ENCODE results near the gene FRG2.
"Not testable (repeated sequence)": the region's sequence is repeated elsewhere in the genome, so short reads cannot be mapped to it uniquely, and the experiment has no call there.

DNA sequence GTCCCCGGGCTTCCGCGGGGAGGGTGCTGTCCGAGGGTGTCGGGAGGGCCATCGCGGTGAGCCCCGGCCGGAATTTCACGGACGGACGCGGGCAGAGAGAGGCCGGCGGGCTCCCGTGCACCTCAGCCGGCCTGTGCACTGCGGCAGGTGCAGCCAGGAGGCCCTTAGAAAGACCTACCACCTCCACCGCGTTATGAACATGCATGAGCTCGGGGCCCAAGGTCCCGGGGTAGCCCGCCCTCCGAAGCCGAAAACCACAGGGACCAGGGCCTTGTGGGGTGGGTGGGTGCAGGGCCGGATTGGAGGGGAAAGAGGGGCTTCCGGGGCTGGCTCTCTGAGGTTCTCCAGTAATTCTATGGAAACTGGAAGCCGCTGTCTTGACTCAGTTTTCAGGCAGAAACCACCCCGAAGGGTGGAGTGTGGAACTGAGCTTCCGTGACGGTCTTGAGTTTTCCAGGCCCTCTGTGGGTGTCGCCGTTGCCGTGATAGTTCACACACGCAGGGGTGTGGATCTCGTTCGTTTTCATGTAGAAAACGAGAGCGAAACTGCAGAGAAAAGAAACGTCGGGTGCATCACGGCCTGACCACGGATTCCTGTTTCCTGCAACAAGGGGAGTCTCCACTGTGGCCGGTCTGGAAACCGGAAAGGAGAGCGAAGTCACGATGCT lies 4.3 kb downstream of the FRG2 start:
- not testable (repeated sequence) for TF ChIP-seq ESRRA (IDR thresholded peaks at IDR 0.05; ENCODE audit: borderline replicate concordance, low read length); MAFK (IDR thresholded peaks at IDR 0.05; ENCODE audit: partially characterized antibody); MAZ (IDR thresholded peaks at IDR 0.05; ENCODE audit: borderline replicate concordance, low read depth, low read length); KDM1A (IDR thresholded peaks at IDR 0.05; ENCODE audit: low read depth); PHF8 (IDR thresholded peaks at IDR 0.05; ENCODE audit: borderline replicate concordance, low read depth); CBX8 (IDR thresholded peaks at IDR 0.05); NR3C1 (IDR thresholded peaks at IDR 0.05); NFE2L2 (conservative IDR thresholded peaks at IDR 0.05; ENCODE audit: low read length); CEBPB (IDR thresholded peaks at IDR 0.05); RAD21 (conservative IDR thresholded peaks at IDR 0.05 in 1 of 2, IDR thresholded peaks at IDR 0.05 in 1 of 2)
- TF ChIP-seq, protein P1, sequence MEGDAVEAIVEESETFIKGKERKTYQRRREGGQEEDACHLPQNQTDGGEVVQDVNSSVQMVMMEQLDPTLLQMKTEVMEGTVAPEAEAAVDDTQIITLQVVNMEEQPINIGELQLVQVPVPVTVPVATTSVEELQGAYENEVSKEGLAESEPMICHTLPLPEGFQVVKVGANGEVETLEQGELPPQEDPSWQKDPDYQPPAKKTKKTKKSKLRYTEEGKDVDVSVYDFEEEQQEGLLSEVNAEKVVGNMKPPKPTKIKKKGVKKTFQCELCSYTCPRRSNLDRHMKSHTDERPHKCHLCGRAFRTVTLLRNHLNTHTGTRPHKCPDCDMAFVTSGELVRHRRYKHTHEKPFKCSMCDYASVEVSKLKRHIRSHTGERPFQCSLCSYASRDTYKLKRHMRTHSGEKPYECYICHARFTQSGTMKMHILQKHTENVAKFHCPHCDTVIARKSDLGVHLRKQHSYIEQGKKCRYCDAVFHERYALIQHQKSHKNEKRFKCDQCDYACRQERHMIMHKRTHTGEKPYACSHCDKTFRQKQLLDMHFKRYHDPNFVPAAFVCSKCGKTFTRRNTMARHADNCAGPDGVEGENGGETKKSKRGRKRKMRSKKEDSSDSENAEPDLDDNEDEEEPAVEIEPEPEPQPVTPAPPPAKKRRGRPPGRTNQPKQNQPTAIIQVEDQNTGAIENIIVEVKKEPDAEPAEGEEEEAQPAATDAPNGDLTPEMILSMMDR (IDR thresholded peaks at IDR 0.05) = not testable (repeated sequence)
- TF ChIP-seq, protein P2, sequence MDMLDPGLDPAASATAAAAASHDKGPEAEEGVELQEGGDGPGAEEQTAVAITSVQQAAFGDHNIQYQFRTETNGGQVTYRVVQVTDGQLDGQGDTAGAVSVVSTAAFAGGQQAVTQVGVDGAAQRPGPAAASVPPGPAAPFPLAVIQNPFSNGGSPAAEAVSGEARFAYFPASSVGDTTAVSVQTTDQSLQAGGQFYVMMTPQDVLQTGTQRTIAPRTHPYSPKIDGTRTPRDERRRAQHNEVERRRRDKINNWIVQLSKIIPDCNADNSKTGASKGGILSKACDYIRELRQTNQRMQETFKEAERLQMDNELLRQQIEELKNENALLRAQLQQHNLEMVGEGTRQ (IDR thresholded peaks at IDR 0.05) = not testable (repeated sequence)
- TF ChIP-seq, protein P3, sequence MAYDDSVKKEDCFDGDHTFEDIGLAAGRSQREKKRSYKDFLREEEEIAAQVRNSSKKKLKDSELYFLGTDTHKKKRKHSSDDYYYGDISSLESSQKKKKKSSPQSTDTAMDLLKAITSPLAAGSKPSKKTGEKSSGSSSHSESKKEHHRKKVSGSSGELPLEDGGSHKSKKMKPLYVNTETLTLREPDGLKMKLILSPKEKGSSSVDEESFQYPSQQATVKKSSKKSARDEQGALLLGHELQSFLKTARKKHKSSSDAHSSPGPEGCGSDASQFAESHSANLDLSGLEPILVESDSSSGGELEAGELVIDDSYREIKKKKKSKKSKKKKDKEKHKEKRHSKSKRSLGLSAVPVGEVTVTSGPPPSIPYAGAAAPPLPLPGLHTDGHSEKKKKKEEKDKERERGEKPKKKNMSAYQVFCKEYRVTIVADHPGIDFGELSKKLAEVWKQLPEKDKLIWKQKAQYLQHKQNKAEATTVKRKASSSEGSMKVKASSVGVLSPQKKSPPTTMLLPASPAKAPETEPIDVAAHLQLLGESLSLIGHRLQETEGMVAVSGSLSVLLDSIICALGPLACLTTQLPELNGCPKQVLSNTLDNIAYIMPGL (CRISPR knock-in tag; IDR thresholded peaks at IDR 0.05; ENCODE audit: borderline replicate concordance) = not testable (repeated sequence)
- TF ChIP-seq, protein P4, sequence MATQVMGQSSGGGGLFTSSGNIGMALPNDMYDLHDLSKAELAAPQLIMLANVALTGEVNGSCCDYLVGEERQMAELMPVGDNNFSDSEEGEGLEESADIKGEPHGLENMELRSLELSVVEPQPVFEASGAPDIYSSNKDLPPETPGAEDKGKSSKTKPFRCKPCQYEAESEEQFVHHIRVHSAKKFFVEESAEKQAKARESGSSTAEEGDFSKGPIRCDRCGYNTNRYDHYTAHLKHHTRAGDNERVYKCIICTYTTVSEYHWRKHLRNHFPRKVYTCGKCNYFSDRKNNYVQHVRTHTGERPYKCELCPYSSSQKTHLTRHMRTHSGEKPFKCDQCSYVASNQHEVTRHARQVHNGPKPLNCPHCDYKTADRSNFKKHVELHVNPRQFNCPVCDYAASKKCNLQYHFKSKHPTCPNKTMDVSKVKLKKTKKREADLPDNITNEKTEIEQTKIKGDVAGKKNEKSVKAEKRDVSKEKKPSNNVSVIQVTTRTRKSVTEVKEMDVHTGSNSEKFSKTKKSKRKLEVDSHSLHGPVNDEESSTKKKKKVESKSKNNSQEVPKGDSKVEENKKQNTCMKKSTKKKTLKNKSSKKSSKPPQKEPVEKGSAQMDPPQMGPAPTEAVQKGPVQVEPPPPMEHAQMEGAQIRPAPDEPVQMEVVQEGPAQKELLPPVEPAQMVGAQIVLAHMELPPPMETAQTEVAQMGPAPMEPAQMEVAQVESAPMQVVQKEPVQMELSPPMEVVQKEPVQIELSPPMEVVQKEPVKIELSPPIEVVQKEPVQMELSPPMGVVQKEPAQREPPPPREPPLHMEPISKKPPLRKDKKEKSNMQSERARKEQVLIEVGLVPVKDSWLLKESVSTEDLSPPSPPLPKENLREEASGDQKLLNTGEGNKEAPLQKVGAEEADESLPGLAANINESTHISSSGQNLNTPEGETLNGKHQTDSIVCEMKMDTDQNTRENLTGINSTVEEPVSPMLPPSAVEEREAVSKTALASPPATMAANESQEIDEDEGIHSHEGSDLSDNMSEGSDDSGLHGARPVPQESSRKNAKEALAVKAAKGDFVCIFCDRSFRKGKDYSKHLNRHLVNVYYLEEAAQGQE (IDR thresholded peaks at IDR 0.05) = not testable (repeated sequence)

Data from A549 (cell line).